WERI-Rb-1 (cell line): ENCODE results near the gene GYS2.

Source experiments
- DNase-seq: peaks from one replicate; pipeline ENCODE4 v3.0.0-alpha.2; 2020
- H3K27ac ChIP-seq: fragments of 250-450 bp; sonication (Bioruptor Pico); 2 replicates; pipeline ENCODE4 v1.5.1; 2020; ENCODE audit warnings: mild to moderate bottlenecking, moderate library complexity
- H3K27me3 ChIP-seq: fragments of 250-450 bp; sonication (Bioruptor Pico); 2 replicates; pipeline ENCODE4 v1.5.1; 2021; ENCODE audit warnings: mild to moderate bottlenecking, low read depth, moderate library complexity; ENCODE audit not compliant: insufficient read depth, severe bottlenecking
- H3K36me3 ChIP-seq: fragments of 250-450 bp; sonication (Bioruptor Pico); 2 replicates; pipeline ENCODE4 v1.5.1; 2020; ENCODE audit warnings: mild to moderate bottlenecking, moderate library complexity
- H3K4me3 ChIP-seq: 2 replicates; pipeline ENCODE4 v1.5.1; 2011; ENCODE audit warnings: low read depth, mild to moderate bottlenecking, control low read depth, low read length
- H3K9me3 ChIP-seq: fragments of 250-450 bp; sonication (Bioruptor Pico); 2 replicates; pipeline ENCODE4 v1.5.1; 2021; ENCODE audit warnings: mild to moderate bottlenecking, moderate library complexity; ENCODE audit not compliant: severe bottlenecking
- TF ChIP-seq, protein P1 (sequence below): IDR thresholded peaks from 2 replicates; pipeline ENCODE4 v1.5.1; 2011; ENCODE audit warnings: low read depth, mild to moderate bottlenecking, control low read depth, inconsistent platforms, low read length

Gene GYS2

DNA sequence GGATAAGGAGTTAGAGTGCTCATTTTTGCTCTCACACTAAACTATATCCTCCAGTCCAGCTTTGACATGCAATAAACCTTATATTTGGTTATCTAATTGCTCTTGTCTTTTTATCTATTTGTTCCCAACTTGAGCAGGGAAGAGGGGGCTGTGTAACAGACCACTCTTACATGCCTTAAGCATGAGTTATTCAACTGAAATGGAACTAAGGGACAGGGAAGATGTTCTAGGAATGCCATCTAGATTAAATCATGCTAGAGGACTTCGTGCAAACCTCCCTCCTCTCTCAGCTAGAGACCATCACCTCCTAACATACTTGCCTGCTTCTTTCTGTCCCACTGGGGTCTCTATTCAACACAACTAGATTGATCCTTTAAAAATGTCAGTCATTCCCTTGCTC is 57.9 kb downstream of the GYS2 start:
- TF ChIP-seq, protein P1, sequence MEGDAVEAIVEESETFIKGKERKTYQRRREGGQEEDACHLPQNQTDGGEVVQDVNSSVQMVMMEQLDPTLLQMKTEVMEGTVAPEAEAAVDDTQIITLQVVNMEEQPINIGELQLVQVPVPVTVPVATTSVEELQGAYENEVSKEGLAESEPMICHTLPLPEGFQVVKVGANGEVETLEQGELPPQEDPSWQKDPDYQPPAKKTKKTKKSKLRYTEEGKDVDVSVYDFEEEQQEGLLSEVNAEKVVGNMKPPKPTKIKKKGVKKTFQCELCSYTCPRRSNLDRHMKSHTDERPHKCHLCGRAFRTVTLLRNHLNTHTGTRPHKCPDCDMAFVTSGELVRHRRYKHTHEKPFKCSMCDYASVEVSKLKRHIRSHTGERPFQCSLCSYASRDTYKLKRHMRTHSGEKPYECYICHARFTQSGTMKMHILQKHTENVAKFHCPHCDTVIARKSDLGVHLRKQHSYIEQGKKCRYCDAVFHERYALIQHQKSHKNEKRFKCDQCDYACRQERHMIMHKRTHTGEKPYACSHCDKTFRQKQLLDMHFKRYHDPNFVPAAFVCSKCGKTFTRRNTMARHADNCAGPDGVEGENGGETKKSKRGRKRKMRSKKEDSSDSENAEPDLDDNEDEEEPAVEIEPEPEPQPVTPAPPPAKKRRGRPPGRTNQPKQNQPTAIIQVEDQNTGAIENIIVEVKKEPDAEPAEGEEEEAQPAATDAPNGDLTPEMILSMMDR = no peak
- no peak for DNase-seq
- no peaks in the 10 kb centered on the region for H3K9me3 ChIP-seq
- no peak overlapping the region for H3K27ac ChIP-seq
- no peak overlapping the region for H3K4me3 ChIP-seq
- no peaks in the 10 kb centered on the region for H3K27me3 ChIP-seq
- no peaks in the 10 kb centered on the region for H3K36me3 ChIP-seq

DNA sequence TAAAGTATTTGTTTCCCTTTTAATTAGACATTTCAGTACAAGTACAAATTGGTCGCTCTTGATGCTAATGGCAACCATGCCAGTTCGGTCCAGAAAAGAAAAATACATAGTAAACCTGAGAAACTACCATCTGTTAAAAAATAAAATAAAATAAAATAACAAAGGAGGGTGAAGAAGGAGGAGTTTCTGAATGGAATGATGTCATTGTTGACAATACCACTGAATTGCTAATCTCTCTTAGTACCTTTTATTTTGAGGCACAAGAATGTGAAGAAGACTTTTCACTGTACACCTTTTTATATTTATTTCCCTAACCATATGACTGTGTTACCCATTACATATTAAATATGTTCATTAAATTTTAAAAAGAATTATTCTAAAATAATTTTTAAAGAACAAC is 59.1 kb downstream of the GYS2 start:
- no peak for DNase-seq
- H3K27ac ChIP-seq = no peak overlapping the region
- no peaks in the 10 kb centered on the region for H3K27me3 ChIP-seq
- no peaks in the 10 kb centered on the region for H3K9me3 ChIP-seq
- no peaks in the 10 kb centered on the region for H3K36me3 ChIP-seq
- H3K4me3 ChIP-seq = no peak overlapping the region
- TF ChIP-seq, protein P1 = no peak

DNA sequence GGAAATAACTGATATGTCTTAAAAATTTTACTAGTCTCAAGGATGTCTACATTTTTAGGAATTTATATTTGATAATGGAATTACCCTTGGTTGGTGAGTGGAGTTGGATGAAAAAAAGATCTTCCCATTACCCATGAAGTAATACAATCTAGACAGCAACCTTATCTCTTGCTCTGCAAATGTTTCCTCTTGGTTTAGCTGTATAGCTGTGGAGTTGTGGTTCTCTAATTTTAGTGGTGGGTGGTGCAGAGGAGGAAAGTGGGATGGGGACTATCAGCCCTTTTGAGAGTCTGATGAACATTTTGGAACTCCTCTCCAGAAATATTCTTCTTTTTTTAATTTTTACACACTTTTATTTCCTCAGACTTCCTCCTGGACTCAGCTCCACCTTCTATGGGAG is 61.5 kb downstream of the GYS2 start:
- no peak overlapping the region for H3K4me3 ChIP-seq
- H3K27me3 ChIP-seq = no peaks in the 10 kb centered on the region
- H3K9me3 ChIP-seq = no peaks in the 10 kb centered on the region
- TF ChIP-seq, protein P1 = no peak
- H3K27ac ChIP-seq = no peak overlapping the region
- H3K36me3 ChIP-seq = no peaks in the 10 kb centered on the region
- no peak for DNase-seq

DNA sequence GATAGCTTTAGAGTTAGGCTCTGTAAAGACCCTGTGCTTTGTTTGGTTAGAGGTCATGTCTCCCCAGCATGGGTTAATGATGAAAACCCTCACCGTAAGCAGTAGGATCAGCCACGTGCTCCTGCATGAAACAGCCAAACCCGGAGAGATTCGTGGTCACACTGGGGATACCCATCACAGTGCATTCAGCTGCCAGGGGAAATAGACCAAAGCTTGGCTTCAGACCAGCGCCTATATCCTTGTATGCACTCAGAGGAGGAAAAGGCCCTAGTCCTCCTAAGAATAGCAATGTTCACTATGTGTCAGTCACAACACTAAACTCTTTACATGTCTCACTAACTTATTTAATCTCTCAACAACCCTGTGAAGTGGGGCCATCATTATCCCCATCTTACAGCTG is 62.2 kb downstream of the GYS2 start:
- TF ChIP-seq, protein P1 = no peak
- no peaks in the 10 kb centered on the region for H3K36me3 ChIP-seq
- DNase-seq = no peak

DNA sequence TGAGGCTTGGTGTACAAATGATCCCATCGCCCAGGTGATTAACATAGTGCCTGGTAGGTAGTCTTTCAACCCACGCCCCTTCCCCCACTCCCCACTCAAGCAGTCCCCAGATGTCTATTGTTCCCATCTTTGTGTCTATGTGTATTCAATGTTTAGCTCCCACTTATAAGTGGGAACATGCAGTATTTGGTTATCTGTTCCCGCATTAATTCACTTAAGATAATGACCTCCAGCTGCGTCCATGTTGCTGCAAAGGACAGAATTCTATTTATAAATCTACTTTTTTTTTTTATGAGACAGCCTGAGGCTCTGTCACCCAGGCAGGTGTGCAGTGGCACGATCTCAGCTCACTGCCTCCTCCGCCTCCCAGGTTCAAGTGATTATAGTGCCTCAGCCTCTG is 62.9 kb downstream of the GYS2 start:
- Histone ChIP-seq H3K27me3 (no peaks in the 10 kb centered on the region), H3K36me3 (no peaks in the 10 kb centered on the region), H3K27ac (no peak overlapping the region), H3K9me3 (no peaks in the 10 kb centered on the region), H3K4me3 (no peak overlapping the region)
- DNase-seq = no peak
- TF ChIP-seq, protein P1 = no peak

More for the DNA sequence above, 62.2 kb downstream of the GYS2 start:
- no peak overlapping the region for H3K27ac ChIP-seq
- H3K4me3 ChIP-seq = no peak overlapping the region
- H3K27me3 ChIP-seq = no peaks in the 10 kb centered on the region
- H3K9me3 ChIP-seq = no peaks in the 10 kb centered on the region

DNA sequence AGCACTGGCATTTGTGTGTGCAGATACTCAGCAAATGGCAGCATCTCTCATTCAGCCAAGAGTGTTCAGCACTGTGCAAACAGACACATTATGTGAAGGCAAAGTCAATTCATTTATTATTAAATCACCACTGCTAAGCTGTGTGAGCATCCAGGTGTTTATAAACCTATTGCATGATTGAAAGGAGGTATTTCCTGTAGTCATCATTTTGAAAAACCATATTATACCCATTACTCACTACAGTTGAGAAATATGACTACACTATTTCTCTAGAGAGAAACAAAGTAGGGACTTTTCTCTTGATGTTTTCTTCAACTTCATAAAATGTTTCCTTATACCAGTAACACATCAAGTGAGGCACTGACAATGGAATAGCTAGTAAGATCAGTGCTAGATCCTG is 64.8 kb downstream of the GYS2 start:
- H3K4me3 ChIP-seq = no peak overlapping the region
- H3K27me3 ChIP-seq = no peaks in the 10 kb centered on the region
- no peak overlapping the region for H3K27ac ChIP-seq
- DNase-seq = no peak
- H3K9me3 ChIP-seq = no peaks in the 10 kb centered on the region
- H3K36me3 ChIP-seq = no peaks in the 10 kb centered on the region
- TF ChIP-seq, protein P1 = no peak
